Stomach (tissue), 4 donors: ENCODE measurements around the gene NUDT7.

Source experiments
- CTCF ChIP-seq, 7 experiments: fragments of 450-650 bp in 4 of 7; fragments of 200-600 bp in 3 of 7; sonication (generic) in 3 of 7; IDR thresholded peaks; one replicate each; pipeline ENCODE4 v1.5.1; 2016 to 2019; ENCODE audit warnings: antibody characterized with exemption in 7 of 7, control low read depth in 2 of 7, mild to moderate bottlenecking in 1 of 7
- POLR2A ChIP-seq, 4 donors: fragments of 450-650 bp; IDR thresholded peaks; one replicate each; pipeline ENCODE4 v1.6.1; 2016; ENCODE audit warnings: antibody characterized with exemption in 4 of 4, control low read depth in 2 of 4, mild to moderate bottlenecking in 1 of 4, moderate library complexity in 1 of 4

GRCh38 chr16:77721752-77722308 lies 484 bp upstream of the NUDT7 start:
- TF ChIP-seq POLR2A (IDR thresholded peaks at IDR 0.05), result no peak
- TF ChIP-seq CTCF (IDR thresholded peaks at IDR 0.05), result no peak
